NK-92 (cell line): ENCODE measurements around the gene NCCRP1.
"Not testable (repeated sequence)": the region's sequence is repeated elsewhere in the genome, so short reads cannot be mapped to it uniquely, and the experiment has no call there.

Experiments used
- DNase-seq: peaks from one replicate; lab custom pipeline; 2025; ENCODE audit not compliant: unreplicated experiment; lab: John Stamatoyannopoulos, UW

NCCRP1 gene

DNA sequence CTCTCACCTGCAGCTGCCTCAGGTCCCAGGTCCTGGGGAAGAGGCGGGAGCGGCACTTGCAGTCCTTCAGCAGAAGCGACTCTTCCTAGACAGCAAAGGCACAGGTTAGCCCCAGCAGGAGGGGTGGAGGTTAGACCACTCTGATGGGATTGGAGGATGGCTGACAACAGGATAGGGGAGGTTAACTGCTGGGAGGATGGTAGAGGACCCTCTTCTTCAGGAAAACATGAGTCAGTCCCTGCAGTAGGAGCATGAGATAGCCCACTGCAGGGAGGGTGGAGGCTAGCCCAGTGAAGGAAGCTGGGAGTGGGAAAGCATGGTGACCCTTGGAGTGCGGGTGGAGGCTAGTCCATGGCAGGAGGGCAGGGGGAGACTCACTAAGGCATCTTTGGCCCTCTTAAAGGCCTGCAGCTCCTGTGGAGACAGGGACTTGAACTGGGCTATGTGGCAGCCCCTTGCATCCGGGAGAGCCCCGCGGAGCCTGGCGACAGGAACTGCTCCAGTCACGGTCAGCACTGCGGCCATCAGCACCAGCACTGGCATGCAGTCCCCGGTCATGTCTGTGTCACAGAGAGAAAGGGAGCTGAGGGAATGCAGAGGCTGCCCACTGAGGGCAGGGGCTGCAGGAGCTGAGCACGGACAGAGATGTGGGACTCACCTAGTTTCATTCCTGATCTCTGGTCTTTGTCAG lies 47.8 kb downstream of the NCCRP1 start, which contains the start of gene IFNL3:
Gene IFNL3 (minus strand): TSS at position 597 of the 691 bp plus-strand sequence. CDS start 39 bp downstream, at position 558.
- not testable (repeated sequence) for DNase-seq

DNA sequence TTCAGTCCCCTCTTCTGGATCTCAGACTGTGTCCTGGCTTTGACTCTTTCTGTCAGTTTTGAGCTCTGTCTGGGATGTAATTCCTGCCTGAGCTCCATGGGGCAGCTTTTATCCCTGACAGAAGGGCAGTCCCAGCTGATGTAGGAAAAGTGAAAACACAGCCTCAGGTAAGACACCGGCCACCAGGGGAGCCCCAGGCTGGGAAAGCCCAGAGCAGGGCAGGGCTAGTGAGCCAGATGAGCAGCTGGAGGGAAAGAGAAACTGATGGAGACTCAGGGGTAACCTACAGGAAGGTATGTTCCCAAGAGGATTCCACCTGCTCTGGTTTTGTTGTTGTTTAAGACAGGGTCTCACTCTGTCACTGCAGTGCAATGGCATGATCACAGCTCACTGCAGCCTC lies 48.4 kb downstream of the NCCRP1 start:
- DNase-seq = not testable (repeated sequence)

DNA sequence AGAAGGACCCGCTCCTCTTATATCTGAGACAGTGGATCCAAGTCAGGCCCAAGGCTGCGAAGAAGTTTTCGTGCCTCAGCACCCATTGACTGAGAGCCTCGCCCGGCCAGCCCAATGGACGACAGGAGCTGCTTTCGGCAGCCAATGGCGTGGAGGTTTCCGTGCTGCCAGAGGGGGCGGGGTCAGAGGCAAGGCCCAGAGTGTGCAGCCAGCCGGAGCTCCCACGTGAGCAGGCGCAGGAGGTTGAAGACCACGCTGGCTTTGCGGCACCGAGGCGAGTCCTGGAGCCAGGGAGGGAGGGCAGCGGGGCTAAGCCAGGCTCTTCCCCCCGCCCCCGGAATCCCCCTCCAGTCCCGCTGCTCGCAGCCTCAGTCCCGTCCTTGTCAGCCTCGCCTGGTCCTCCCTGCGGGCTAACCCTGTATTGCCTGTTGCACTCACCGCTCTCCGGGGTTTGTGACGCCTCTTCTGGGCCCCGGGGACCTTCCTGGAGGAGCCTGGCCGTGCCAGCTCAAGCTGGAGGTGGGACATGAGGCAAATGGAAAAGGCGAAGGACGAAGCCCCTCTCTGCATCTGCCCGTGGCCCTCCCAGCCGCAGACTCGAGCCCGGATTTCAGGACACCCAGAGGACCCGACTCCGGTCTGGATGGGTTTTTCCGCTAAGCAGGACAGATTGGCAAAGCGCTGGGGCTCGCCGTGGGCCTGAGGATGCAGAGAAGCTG lies 50.3 kb downstream of the NCCRP1 start:
- no peak for DNase-seq

DNA sequence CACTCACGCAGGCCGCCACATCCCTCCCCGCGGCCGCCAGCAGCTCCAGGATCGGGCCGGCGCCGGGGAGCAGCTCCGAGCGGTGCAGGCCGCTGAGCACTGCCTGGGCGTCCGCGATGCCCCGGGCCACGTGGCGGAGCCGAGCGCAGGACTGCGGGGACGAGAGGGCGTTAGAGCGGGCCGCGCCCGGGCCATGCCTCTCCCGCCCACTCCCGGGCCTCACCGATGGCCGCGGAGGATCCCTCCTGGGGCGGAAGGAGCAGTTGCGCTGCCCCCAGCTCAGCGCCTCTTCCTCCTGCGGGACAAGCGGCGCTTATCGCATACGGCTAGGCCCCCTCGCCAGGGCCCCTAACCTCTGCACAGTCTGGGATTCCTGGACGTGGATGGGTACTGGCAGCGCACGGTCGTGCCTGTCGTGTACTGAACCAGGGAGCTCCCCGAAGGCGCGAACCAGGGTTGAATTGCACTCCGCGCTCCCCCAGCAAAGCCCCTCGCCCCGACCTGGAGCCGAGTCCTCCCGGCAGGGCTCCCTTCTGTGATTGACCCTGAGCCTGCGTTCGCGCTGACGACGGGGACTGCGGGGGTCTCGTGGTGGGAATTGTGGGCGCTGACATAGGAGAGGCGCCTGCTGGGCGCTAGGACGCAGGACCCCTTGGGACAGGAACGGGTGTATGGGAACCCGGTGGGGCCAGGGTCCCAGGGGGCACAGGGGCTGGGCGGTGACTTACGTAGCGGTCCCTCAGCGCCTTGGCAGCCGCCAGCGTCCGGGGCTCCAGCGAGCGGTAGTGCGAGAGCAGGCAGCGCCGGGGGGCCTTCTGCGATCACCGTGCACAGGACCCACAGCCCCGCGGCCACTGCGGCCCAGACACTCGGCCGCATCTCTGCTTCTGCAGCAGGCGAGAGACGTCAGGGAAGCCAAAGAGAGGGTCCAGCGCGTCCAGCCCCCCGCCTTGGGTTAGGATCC lies 51.2 kb downstream of the NCCRP1 start:
- no peak for DNase-seq

DNA sequence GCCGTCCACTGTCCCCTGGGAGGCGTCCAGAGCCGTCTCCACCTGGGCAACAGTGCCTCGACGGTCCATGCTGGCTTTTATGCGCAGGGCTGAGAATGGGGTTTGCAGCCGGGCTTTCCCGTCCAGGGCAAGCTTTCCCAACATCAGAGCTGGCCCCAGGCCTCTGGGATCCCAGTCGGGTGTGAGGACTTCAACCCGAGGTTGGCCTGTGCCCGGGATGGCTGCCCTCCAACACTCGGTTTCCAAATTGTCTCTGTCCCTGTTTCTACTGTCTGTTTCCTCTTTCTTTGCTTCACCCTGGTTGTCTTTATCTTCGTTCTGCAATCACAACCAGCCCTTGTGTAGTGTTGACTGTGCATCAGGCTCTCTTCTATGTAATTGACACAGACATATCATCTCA lies 52.0 kb downstream of the NCCRP1 start, which contains the start of gene IFNL4:
Gene IFNL4 (minus strand): TSS at position 51 of the 400 bp plus-strand sequence.
- no peak for DNase-seq

DNA sequence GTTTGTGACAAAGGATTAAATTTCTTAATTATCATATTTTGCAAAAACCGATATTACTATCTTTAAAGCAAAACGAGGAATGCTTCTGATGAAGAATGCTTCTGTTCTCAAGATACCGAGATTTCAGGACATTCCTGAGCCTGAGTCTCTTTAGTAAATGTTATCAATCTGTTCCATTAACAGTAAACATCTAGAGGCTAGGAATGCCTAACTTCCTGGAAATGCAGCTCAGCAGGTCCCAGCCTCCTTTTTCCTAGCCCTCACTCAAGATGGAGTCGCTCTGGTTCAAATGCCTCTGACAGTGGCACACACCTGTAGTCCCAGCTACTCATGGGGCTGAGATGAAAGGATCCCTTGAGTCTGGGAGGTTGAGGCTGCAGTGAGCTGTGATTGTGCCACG lies 54.3 kb downstream of the NCCRP1 start:
- DNase-seq = no peak
